Measurements from ENCODE around the gene NDUFA13. TPM values are rescaled to one million over a fixed set of nuclear protein-coding genes. Genes with fewer than 3 reads are reported as not detected.

Gene NDUFA13
- polyA plus RNA-seq, 4 donors: 161 to 320 (median 247) TPM

DNA sequence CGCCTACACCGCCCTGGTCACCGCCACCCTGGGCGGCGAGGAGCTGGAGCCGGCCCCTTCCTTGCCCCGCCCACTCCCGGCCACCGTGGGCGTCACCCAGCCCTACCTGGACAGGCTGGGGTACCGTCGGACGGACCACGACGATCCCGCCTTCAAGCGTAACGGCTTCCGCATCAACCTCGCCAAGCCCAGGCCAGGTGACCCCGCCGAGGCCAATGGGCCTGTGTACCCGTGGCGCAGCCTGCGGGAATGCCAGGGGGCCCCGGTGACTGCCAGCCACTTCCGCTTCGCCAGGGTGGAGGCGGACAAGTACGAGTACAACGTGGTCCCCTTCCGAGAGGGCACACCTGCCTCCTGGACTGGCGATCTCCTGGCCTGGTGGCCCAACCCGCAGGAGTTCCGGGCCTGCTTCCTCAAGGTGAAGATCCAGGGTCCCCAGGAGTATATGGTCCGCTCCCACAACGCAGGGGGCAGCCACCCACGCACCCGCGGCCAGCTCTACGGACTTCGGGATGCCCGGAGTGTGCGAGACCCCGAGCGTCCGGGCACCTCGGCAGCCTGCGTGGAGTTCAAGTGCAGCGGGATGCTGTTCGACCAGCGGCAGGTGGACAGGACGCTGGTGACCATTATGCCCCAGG lies 29.0 kb downstream of the NDUFA13 start:
- DNase-seq (ENCODE audit: low read depth in 4 of 4, low spot score in 3 of 4): no peak

DNA sequence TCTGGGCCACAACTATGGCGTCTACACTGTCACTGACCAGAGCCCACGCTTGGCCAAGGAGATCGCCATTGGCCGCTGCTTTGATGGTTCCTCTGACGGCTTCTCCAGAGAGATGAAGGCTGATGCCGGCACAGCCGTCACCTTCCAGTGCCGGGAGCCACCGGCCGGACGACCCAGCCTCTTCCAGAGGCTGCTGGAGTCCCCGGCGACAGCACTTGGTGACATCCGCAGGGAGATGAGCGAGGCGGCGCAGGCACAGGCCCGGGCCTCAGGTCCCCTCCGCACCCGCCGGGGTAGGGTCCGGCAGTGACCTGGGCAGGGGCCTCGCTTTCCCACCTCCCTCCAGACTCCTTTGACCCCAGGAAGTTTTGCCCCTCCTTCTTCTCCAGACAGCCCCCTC lies 29.7 kb downstream of the NDUFA13 start:
- DNase-seq (ENCODE audit: low read depth in 4 of 4, low spot score in 3 of 4): no peak

DNA sequence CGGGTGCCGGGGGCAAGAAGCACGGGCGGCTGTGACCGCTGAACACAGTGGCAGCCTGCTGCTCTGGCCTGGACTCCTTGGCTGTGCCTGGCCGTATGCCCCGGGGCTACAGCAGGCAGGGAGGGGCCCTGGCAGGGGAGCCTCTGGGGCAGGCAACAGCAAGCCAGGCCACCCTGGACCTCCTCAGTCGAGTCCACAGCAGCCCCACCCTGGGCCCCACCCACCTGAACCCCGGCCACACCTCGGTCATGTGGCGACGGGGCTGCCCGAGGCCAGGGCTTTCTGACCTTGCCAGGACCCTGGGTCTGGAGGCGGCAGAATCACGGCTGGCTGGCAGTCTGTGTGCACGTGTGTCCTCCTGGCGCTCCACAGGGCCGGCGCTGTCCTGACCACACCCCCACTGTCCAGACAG lies 30.7 kb downstream of the NDUFA13 start:
- DNase-seq (ENCODE audit: low read depth in 4 of 4, low spot score in 3 of 4): no peak

DNA sequence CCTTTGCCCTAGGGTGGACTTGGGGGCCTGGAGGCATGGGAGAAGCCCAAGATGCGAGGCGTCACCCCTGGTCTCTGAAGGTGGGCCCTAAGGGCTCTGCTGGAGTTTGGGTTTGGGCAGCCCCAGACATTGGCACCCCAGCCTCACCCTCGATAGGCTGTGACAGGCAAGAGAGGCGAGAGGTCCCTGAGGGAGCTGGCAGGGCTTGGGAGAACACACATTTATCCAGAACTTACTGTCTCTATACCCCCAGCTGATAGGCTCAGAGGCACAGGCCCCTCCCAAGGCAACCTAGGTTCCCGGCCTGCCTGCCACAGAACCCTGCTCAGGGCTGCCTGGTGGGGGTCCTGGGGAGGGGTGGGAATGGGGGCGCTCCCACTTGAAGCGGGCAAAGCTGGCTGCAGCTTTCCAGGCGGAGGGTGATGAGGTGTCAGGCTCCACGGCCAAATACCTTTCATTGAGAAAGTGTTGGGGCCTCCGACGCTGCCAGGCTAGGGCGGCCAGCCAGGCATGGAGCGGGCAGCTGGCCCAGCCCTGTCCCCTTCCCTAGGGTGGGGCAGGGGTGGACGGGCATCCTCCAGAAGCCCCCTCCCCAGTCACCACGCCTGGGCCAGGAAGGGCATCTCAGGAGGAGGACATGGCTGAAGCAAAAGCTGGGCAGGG lies 31.8 kb downstream of the NDUFA13 start:
- DNase-seq (ENCODE audit: low read depth in 4 of 4, low spot score in 3 of 4): no peak

DNA sequence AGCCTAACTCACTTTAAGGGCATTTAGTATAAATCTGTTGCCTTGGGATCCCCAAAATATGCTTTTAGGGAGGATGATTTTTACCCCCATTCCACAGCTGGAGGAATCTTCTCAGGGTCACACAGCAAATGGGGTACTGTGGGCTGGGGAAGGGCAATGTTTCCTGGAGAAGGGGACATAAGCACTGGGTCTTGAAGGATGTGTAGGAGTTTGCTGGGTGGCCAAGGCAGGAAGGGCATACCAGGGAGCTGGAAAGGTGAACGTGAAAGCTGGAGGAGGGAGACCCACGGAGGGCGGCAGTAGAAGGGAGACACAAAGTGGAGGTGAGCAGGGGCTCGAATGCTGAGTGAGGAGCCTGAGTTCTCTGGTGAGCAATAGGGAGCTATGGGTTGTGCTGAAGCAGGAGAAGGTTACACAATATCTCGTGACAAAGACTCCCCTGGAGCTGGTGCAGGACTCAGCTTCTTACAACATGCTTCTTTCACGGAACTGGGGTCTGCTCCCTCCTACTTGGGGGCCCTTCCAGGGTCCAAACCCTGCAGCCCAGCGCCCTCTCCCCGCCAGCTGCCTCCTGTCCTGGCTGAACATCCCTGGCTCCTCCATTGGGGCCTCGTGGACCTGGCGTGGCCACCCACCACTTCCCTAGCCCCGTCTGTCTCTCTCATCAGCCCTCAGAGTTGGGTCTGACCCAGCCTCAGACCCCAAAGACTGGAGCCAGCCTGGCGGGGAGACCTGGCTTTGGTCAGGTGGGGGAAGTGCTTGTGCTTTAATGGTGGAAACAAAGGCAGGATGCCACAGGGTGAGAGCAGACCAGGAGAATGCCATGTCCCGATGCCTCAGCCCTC lies 33.1 kb downstream of the NDUFA13 start:
- DNase-seq (ENCODE audit: low read depth in 4 of 4, low spot score in 3 of 4): no peak

DNA sequence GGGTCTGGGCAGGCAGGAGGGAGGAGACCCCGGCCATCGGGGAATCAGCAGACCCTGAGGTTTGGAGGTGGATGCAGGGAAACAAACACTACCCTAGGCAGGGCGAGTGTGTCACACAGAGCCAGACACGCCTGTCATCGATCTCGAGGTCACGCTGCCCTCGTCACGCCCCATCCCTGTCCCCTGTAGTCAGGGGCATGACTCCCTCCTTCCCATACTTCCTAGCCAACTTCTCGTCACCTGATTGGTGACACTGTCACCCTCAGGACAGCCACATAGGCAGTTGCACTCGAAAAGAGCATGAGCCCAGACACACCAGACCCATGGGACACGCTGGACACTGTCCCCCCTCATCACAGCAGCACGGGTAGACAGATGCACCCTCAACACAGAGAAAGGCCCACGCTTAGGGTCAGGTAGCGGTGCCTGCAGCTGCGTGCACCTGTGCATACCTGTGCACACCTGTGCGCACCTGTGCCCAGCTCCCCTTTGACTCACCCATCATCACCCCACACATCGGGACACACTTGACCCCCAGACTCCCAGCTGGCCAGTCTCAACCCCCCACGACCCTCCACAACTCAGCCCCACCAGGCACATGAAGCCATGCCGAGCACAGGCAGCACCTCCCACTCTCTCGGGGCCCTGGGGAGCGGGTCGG lies 33.9 kb downstream of the NDUFA13 start:
- DNase-seq (ENCODE audit: low read depth in 4 of 4, low spot score in 3 of 4): no peak

DNA sequence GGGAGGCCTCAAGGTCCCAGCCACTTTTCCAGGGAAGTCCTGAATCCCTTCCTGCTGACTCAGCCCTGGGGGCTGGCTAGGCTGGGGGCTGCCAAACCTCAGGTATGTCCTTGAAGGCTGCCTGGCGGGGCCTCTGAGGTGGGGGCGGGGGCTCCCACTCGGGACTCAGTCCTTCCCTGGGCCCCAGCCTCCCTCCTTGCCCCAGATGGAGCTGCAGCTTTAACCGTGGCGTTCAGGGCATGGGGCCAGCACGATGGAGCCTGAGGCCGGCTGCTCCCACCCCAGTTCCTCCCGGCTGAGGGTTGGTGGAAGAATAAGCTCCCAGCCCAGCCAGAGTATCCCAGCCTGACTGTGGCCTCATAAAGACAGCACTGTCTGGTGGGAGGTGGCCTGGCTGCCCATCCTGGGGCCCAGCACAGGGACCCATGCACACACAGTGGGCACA lies 34.5 kb downstream of the NDUFA13 start:
- no peak for DNase-seq (ENCODE audit: low read depth in 4 of 4, low spot score in 3 of 4)

DNA sequence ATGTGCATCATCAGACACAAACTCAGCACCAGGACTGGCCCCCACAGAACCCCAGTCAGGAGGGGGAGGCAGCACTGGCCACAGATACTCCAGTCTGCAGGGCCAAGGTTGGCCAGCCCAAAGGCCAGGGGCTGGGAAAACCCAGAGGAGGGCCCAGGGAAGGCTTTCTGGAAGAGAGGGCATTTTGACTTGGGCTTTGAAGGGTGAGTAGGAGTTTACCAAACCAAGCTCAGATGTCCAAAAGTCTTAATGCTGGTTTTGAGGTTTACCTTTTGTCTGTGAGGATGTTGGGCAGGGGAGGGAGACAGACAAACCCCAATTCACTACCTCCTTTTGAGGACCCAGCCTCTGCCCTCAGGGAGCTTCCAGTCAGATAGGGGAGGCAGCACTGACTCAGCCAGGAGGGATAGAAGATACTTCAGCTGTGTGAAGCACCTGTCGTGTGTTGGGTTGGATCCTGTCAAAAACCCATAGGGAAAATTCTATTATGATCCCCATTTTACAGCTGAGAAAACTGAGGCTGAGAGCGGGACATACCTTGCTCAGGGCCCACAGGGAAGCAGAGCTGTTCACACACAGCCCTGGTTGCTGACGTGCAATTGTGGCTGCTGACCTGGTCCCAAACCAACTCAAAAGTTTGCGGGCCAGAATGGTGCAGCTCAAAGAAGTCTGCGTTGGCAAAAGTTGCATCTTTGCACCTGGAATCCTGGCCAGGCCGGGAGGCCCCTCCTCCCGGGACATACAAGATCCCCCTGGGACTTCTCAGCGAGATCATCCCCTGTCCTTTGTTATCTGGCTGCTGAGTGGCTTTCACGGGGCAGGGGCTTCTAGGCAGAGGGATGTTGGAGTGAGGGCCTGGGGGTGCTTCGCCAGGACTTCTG lies 35.2 kb downstream of the NDUFA13 start:
- no peak for DNase-seq (ENCODE audit: low read depth in 4 of 4, low spot score in 3 of 4)

DNA sequence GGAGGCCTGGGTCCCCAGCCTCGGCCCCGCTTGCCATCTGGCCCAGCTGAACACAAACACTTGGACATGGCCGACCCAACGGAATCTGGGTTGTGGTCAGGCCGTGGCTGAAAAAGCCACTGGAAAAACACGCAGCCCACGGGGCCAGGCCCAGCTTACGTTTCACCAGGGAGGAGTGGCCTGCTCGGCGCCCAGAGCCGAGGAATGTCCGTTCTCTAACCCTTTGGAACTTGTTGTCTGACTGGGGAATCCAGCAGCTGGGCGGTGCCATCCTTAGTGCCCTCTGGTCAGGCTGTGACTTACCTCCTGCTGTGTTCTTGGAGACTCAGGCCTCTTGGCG lies 35.8 kb downstream of the NDUFA13 start:
- no peak for DNase-seq (ENCODE audit: low read depth in 4 of 4, low spot score in 3 of 4)

DNA sequence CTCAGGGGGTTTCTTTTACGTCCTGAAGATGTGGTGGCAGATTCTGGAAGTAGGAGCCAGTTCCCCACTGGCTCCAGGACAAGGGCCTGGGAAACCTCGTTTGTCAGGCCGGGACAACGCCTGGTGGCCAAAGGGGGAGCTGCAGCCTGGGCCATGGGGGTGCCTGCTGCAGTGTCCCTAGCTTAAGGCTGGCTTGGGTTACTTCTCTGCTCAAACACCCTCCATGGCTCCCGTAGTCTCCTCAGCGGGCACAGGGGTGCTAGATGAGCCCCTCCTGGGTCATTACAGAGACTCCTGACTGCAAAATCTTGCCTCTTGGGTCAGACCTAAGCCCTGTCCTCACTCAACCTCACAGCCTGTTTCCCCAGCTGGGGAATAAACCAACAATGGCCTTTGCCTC lies 36.8 kb downstream of the NDUFA13 start:
- DNase-seq (ENCODE audit: low read depth in 4 of 4, low spot score in 3 of 4): no peak

DNA sequence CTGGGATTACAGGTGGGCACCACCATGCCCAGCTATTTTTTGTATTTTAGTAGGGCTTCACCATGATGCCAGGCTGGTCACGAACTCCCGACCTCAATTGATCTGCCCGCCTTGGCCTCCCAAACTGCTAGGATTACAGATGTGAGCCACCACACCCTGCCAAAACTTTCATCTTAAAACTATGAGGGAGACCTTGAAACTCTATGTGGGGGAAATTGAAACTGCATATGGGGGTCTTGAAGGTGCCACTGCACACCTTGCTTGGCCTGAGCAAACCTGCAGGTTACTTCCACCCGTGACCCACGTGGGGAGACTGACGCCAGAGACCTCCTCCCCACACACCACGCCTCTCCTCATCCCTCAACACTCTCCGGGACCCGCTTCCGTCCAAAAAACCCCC lies 37.6 kb downstream of the NDUFA13 start:
- DNase-seq (ENCODE audit: low read depth in 4 of 4, low spot score in 3 of 4): no peak

DNA sequence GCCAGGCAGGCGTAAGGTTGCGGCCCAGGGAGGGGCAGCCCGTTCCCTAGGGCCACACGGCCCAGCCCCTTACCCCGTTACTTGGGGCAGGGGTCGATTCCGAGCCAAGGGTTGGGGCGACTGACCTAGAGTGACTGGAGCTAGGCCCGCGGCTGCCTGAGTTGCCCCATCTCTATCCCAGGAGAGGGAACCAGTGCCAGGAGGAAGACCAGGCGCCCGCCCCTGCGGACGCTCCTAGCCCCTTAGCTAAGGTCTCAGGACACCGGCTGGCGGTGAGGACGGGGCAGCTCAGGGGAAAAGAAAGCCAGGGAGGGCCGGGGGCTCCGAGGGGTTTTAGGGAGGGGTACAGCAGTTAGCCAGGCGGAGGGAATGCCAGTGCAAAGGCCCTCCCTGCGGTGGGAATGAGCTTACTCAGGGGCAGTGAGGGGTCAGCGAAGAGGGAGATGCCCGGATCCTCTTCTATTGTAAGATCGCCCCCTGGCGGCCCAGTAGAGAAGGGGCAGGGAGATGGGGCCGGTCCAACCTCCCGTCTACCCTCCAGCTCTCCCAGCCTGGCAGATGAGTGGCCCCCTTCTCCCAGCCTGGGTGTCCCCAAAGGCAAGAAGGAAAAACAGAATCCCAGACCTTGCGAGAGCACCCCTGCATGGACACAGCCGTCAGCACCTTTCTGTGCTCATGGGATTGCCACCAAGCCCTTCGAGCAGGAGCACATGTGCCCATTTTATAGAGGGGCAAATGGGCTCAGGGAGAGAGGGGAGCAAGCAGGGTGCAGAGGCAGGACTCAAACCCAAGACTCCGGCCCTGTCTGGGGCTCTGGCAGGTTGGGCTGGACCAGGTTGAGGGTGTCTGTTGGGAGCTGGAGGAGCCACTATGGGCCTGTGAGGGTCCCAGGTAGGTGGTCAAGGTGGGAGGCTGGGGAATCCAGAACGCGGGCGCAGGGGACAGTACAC lies 38.3 kb downstream of the NDUFA13 start:
- DNase-seq (ENCODE audit: low read depth in 4 of 4, low spot score in 3 of 4): no peak

DNA sequence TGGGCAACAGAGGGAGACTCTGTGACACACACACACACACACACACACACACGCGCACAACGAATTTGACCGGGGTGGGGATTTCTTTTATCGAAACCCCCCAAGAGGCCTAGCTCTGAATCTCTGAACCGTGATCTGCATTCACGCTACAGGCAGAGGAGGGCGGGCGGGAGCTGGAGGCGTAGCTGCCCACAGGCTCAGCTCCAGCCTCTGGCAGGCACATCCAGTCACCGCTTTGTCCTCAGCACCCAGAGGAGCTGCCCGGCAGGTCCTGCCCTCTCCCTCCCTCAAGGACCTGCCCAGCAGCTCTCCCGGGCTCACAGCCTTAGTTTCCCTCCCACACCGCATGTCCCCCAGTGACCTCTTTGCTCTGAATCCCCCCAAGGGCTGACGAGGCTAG lies 42.0 kb downstream of the NDUFA13 start:
- DNase-seq (ENCODE audit: low read depth in 4 of 4, low spot score in 3 of 4): no peak

DNA sequence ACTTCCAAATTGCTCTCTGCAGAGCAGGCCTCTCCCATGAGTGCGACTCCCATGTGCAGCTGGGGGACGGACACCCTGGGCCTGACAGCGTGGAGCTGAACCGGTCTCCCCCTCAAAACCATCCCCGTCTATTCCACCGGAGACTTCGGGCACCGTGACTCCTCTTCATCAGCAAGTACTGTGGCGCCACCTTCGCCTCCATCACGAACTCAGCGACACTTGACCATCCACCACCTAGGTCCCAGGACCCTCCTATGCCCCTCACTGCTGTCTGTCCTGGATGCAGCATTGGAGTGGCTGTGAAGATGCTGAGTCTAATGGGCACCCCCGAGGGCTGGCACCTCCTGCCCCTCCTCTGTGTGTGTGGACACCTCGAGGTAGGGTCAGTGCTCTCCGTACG lies 42.6 kb downstream of the NDUFA13 start:
- DNase-seq (ENCODE audit: low read depth in 4 of 4, low spot score in 3 of 4): no peak

DNA sequence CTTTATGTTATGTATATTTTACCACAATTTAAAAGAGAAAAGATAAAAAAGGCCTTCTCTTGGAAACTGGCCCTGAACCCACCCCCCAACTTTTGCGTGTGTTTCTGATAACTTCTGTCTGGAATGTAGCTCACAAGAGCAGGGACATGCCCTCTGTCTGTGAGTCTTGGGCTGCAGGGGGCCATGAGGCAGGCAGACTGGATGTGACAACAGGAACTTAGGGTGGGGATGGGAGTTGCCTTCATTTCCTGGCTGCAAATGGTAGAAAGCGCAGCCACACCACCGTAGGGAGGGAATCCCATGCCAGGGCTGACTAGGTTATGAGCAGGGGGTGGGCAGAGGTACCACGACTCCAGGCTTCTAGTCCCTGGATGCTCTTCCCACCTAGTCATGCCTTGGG lies 43.9 kb downstream of the NDUFA13 start:
- DNase-seq (ENCODE audit: low read depth in 4 of 4, low spot score in 3 of 4): no peak

DNA sequence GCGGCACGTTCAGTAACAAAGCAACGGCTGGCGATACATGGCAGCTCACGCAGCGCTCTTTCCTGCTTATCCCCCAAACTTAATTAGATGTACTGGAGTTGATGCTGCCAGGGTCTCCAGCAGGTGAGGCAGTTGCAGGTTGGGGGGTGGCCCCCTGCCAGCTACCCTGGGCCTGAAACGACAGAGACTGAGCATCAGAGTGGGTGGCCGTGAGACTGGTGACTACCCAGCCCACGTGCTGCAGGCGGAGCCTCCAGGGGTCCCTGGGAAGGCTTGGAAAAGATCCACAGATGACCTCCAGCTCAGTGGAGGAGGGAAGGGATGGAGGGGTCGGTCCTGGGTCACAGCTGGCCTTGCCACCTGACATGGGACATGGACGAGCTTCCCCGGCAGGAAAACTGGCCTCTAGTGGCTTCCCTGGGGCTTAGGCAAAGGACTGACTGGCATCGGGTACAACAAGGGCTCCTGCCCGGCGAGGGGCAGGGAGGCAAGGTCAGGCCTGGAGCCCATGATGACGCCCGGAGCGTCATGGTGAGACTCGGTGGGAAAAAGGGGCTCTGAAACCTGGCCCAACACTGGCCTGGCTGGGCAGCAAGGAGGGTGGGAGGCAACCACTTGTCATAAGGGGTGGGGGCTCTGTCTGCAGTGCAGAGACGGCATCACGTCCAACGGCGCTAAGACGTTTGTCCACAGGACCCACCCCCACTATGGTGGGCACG lies 46.1 kb downstream of the NDUFA13 start:
- no peak for DNase-seq (ENCODE audit: low read depth in 4 of 4, low spot score in 3 of 4)

DNA sequence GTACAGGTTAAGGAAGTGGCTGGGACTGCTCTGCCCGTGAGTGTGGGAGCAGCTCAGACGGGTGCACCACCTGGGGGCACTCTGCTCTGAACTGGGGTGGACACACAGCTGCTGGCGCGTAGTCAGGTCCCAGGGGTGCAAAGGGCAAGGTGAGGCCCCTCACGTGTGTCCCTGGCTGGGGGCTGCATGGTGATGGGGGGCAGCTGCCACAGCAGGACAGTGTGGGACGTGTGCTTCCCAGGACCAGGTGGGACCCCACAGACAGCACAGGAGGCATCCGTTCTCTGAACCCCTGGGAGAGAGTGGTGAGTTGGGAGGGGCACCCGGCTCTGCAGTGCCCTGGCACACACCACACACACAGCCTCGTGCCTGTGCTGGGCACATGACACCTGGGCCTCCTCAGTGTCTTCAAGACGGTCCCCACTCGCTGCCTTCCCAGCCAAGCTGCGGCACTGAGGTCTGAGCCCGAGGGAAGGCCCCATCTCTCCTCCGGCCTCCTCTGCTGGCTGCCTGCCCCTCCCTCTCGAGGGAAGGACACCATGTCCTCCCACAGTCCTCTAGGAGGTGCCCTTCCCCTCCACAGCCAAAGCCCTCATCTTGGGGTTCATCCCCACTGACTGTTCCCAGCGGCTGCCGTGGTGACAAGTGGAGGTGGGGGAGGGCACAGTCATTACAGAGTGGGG lies 46.8 kb downstream of the NDUFA13 start:
- DNase-seq (ENCODE audit: low read depth in 4 of 4, low spot score in 3 of 4): no peak

DNA sequence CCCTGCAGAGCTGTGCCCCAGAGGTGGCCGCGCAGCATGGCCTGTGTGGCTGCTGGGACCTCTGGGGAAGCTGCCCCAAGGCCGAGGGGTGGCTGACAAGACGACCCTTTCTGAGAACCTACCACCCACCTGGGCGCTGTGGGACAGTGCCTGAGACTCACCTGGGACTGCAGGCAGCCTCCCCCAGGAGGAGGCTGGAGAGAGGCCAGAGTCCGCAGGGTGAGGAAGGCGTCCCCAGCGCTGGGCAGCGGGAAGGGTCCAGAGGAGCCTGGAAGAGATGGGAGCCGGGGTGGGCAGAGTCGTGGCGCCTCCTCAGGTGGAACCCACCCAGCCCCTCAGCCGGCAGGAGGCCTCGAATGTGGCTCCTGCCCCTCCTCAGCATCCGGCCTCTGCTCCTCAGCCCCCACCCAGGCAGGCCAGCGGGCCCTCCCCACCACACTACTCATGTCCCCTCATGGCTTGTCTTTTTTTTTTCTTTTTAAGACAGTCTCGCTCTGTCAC lies 47.4 kb downstream of the NDUFA13 start:
- DNase-seq (ENCODE audit: low read depth in 4 of 4, low spot score in 3 of 4): no peak
